WTC11 (cell line): ENCODE measurements around the gene MGAT4A. TPM values are rescaled to one million over a fixed set of nuclear protein-coding genes. Genes with fewer than 3 reads are reported as not detected.

ENCODE experiments used
- ATAC-seq: fragments of 200-7000 bp; cut with Tn5 transposase; 2 replicates; pipeline ENCODE4 v1.10.0; 2021; ENCODE audit warnings: mild to moderate bottlenecking, moderate library complexity
- CTCF ChIA-PET: fragments of 300-600 bp; sonication (Branson Sonifier 250); formaldehyde crosslinking; loops from one replicate; lab custom pipeline; 2021; ENCODE audit warnings: antibody characterized with exemption; lab: Charles Lee
- POLR2A ChIA-PET: fragments of 350-600 bp; sonication (Branson Sonifier 250); formaldehyde crosslinking; loops from one replicate; lab custom pipeline; 2021; ENCODE audit warnings: antibody characterized with exemption; lab: Charles Lee
- DNase-seq: peaks from one replicate; pipeline ENCODE4 v3.0.0; 2021; ENCODE audit warnings: low spot score
- H3K27ac Mint-ChIP-seq: 2 replicates; pipeline ENCODE4 v1.8.0; 2021; ENCODE audit warnings: mixed read lengths
- H3K27me3 Mint-ChIP-seq: 2 replicates; pipeline ENCODE4 v1.8.0; 2021; ENCODE audit warnings: low read depth, mild to moderate bottlenecking, moderate library complexity, mixed read lengths
- H3K36me3 Mint-ChIP-seq: 2 replicates; pipeline ENCODE4 v1.8.0; 2021; ENCODE audit warnings: mixed read lengths
- H3K4me1 Mint-ChIP-seq: 2 replicates; pipeline ENCODE4 v1.8.0; 2022; ENCODE audit warnings: mixed read lengths
- H3K4me3 Mint-ChIP-seq: 2 replicates; pipeline ENCODE4 v1.8.0; 2021; ENCODE audit warnings: mild to moderate bottlenecking, moderate library complexity, mixed read lengths
- H3K9me3 Mint-ChIP-seq: 2 replicates; pipeline ENCODE4 v1.8.0; 2021; ENCODE audit warnings: mixed read lengths
- ARID4B ChIP-seq: sonication (generic); formaldehyde crosslinking; IDR thresholded peaks from 2 replicates; pipeline ENCODE4 v1.8.0; 2023; ENCODE audit warnings: missing genetic modification reagents, mild to moderate bottlenecking, borderline replicate concordance
- E2F1 ChIP-seq: sonication (generic); formaldehyde crosslinking; IDR thresholded peaks from 2 replicates; pipeline ENCODE4 v1.8.0; 2022; ENCODE audit warnings: mild to moderate bottlenecking, missing genetic modification reagents
- ERG ChIP-seq: fragments of 250-450 bp; sonication (Bioruptor Pico); IDR thresholded peaks from 2 replicates; pipeline ENCODE4 v1.8.0; 2021; ENCODE audit warnings: mild to moderate bottlenecking
- FOXK1 ChIP-seq: sonication (generic); formaldehyde crosslinking; IDR thresholded peaks from 2 replicates; pipeline ENCODE4 v1.8.0; 2022; ENCODE audit warnings: mild to moderate bottlenecking, moderate library complexity, missing genetic modification reagents
- GTF2I ChIP-seq: fragments of 250-450 bp; sonication (Bioruptor Pico); conservative IDR thresholded peaks from 2 replicates; pipeline ENCODE4 v1.4.0; 2021; ENCODE audit warnings: mild to moderate bottlenecking
- MLX ChIP-seq: sonication (generic); formaldehyde crosslinking; IDR thresholded peaks from 2 replicates; pipeline ENCODE4 v1.8.1; 2023; ENCODE audit warnings: mild to moderate bottlenecking, missing genetic modification reagents, moderate library complexity
- MYBL2 ChIP-seq: sonication (generic); formaldehyde crosslinking; IDR thresholded peaks from 2 replicates; pipeline ENCODE4 v1.8.1; 2023; ENCODE audit warnings: mild to moderate bottlenecking, moderate library complexity, missing genetic modification reagents
- NFATC4 ChIP-seq: fragments of 250-450 bp; sonication (Bioruptor Pico); IDR thresholded peaks from 2 replicates; pipeline ENCODE4 v1.9.0; 2021; ENCODE audit warnings: mild to moderate bottlenecking
- PRDM15 ChIP-seq: sonication (generic); formaldehyde crosslinking; IDR thresholded peaks from 2 replicates; pipeline ENCODE4 v1.8.0; 2022; ENCODE audit warnings: missing genetic modification reagents
- PREB ChIP-seq: sonication (generic); formaldehyde crosslinking; IDR thresholded peaks from 2 replicates; pipeline ENCODE4 v1.8.1; 2022; ENCODE audit warnings: mild to moderate bottlenecking, missing genetic modification reagents, moderate library complexity, borderline replicate concordance
- RORB ChIP-seq: fragments of 250-450 bp; sonication (Bioruptor Pico); IDR thresholded peaks from 2 replicates; pipeline ENCODE4 v1.9.0; 2021; ENCODE audit warnings: mild to moderate bottlenecking
- ZBTB21 ChIP-seq: sonication (generic); formaldehyde crosslinking; IDR thresholded peaks from 2 replicates; pipeline ENCODE4 v1.8.1; 2023; ENCODE audit warnings: mild to moderate bottlenecking, missing genetic modification reagents, borderline replicate concordance
- ZNF281 ChIP-seq: sonication (generic); formaldehyde crosslinking; IDR thresholded peaks from 2 replicates; pipeline ENCODE4 v1.8.0; 2023; ENCODE audit warnings: mild to moderate bottlenecking, missing genetic modification reagents
- ZNF512 ChIP-seq: sonication (generic); formaldehyde crosslinking; IDR thresholded peaks from 2 replicates; pipeline ENCODE4 v1.8.1; 2022; ENCODE audit warnings: missing genetic modification reagents, borderline replicate concordance
- ZNF671 ChIP-seq: fragments of 250-450 bp; sonication (Bioruptor Pico); IDR thresholded peaks from 2 replicates; pipeline ENCODE4 v1.8.0; 2021; ENCODE audit warnings: mild to moderate bottlenecking
- total RNA-seq: library from RNA; stranded (reverse); gene quantifications from 3 replicates; pipeline ENCODE4 v1.2.3, GENCODE V29; 2021

The MGAT4A gene
- total RNA-seq, 1 experiment from 2014 or later = 6.7 TPM

- ATAC-seq = no peak
- Mint-ChIP-seq H3K27ac (no peak overlapping the region), H3K27me3 (no peaks in the 10 kb centered on the region; the same call in 1 of the 2 replicates)
- TF ChIP-seq FOXK1 (CRISPR knock-in tag) = no peak
- TF ChIP-seq MLX (CRISPR knock-in tag) = no peak
- TF ChIP-seq, all 79 proteins: peak for 0
- ChIA-PET CTCF (no interaction called here), POLR2A (no interaction called here)
- Mint-ChIP-seq H3K4me1 (no peaks in the 10 kb centered on the region), H3K4me3 (no peak overlapping the region), H3K9me3 (no peaks in the 10 kb centered on the region), H3K36me3 (no peaks in the 10 kb centered on the region)
- DNase-seq = no peak
These were observed 32.0 kb downstream of the MGAT4A start for GRCh38 chr2:98698896-98699295.

- no peak overlapping the region for H3K27ac Mint-ChIP-seq
- CTCF ChIA-PET = no interaction called here
These were observed 33.1 kb downstream of the MGAT4A start for GRCh38 chr2:98697651-98698337.

More at GRCh38 chr2:98697651-98698337, 33.1 kb downstream of the MGAT4A start:
- POLR2A ChIA-PET = no interaction called here
- Mint-ChIP-seq H3K27me3 (no peaks in the 10 kb centered on the region; the same call in 1 of the 2 replicates), H3K4me1 (no peaks in the 10 kb centered on the region), H3K9me3 (no peaks in the 10 kb centered on the region), H3K4me3 (no peak overlapping the region), H3K36me3 (no peaks in the 10 kb centered on the region)
- ATAC-seq (no peak), DNase-seq (no peak)
- TF ChIP-seq ARID4B (CRISPR knock-in tag) = no peak
- no peak for TF ChIP-seq PRDM15 (CRISPR knock-in tag)
- no peak for TF ChIP-seq ZNF281 (CRISPR knock-in tag)
- no peak for TF ChIP-seq NFATC4
- no peak for TF ChIP-seq PREB (CRISPR knock-in tag)
- no peak for TF ChIP-seq MYBL2
- TF ChIP-seq GTF2I = no peak
- no peak for TF ChIP-seq RORB (CRISPR knock-in tag)
- TF ChIP-seq FOXK1 (CRISPR knock-in tag) = no peak
- no peak for TF ChIP-seq ZNF671 (CRISPR knock-in tag)
- TF ChIP-seq E2F1 (CRISPR knock-in tag) = no peak
- TF ChIP-seq ZBTB21 (CRISPR knock-in tag) = no peak
- no peak for TF ChIP-seq ZNF512 (CRISPR knock-in tag)
- TF ChIP-seq ERG (CRISPR knock-in tag) = no peak
